ENCODE data around the gene SERPING1.

Gene SERPING1

DNA sequence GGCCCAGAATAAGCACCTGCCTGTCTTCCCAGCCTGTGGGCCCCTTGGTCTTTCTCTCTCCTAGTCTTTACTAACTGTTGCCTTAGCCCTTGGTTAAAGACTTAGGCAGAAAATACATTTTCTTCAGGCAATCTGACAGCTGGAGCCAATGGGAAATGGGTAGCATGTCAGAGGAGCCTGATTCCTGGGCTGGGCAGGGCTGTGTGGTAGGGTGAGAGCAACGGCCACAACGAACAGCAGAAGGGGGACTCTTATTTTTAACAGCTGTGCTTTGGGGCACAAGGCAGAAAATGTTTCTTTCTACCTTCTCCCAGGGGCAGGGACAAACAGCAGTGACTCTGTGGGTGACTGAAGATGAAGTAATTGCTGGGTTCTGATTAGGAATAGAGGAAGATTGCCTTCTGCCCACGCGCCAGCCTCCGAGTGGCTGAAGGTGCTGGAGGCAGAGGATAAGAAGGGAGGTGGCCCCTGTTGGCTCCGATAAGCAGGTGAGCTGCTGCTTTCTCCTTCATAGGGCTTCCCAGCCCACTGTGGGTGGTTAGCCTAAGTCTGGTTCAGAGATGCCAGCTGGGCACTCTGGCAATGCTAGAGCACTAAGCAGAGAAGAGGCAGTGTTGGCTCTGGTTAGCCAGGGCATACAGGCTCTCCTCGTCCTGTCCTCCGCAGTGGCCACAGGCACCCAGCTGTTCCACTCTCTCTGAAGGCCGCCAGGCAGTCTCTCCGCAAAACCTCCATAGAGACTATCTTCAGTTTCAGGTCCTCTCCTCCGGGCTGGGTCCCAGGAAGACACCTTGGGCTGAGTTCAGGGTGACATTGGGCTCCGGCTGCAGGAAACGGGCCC is 50.7 kb downstream of the SERPING1 start:
- Histone ChIP-seq H3K36me3 (ENCODE audit: insufficient read depth, low read length) (no peaks in the 10 kb centered on the region), H3K4me1 (ENCODE audit: insufficient read depth, low read length, severe bottlenecking) (peaks cover 4% of the 10 kb centered on the region), H3K9me2 (ENCODE audit: low read depth, low read length) (no peaks in the 10 kb centered on the region), H3F3A (ENCODE audit: insufficient read depth, low read length) (no peaks in the 10 kb centered on the region), H3K9ac (ENCODE audit: low read length) (no peak overlapping the region), H2AFZ (ENCODE audit: low read length) (no peak overlapping the region), H3K4me3 (ENCODE audit: low read depth, low read length, poor library complexity, severe bottlenecking) (no peak overlapping the region), H3K79me2 (ENCODE audit: insufficient read depth, low read length) (no peaks in the 10 kb centered on the region), H4K20me1 (ENCODE audit: insufficient read depth, low read length) (no peaks in the 10 kb centered on the region), H3K4me2 (ENCODE audit: low read length) (no peak overlapping the region), H3K27me3 (ENCODE audit: insufficient read depth, low read length) (peaks cover 4% of the 10 kb centered on the region; the same call in 1 of the 2 replicates), H3K9me3 (ENCODE audit: low read length) (no peaks in the 10 kb centered on the region), H3K27ac (ENCODE audit: low read depth, low read length, poor library complexity, severe bottlenecking) (no peak overlapping the region)
- TF ChIP-seq EZH2 (IDR thresholded peaks at IDR 0.05; ENCODE audit: borderline replicate concordance, low read length) = no peak
- TF ChIP-seq, protein P1, sequence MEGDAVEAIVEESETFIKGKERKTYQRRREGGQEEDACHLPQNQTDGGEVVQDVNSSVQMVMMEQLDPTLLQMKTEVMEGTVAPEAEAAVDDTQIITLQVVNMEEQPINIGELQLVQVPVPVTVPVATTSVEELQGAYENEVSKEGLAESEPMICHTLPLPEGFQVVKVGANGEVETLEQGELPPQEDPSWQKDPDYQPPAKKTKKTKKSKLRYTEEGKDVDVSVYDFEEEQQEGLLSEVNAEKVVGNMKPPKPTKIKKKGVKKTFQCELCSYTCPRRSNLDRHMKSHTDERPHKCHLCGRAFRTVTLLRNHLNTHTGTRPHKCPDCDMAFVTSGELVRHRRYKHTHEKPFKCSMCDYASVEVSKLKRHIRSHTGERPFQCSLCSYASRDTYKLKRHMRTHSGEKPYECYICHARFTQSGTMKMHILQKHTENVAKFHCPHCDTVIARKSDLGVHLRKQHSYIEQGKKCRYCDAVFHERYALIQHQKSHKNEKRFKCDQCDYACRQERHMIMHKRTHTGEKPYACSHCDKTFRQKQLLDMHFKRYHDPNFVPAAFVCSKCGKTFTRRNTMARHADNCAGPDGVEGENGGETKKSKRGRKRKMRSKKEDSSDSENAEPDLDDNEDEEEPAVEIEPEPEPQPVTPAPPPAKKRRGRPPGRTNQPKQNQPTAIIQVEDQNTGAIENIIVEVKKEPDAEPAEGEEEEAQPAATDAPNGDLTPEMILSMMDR (IDR thresholded peaks at IDR 0.05; ENCODE audit: low read length) = no peak

DNA sequence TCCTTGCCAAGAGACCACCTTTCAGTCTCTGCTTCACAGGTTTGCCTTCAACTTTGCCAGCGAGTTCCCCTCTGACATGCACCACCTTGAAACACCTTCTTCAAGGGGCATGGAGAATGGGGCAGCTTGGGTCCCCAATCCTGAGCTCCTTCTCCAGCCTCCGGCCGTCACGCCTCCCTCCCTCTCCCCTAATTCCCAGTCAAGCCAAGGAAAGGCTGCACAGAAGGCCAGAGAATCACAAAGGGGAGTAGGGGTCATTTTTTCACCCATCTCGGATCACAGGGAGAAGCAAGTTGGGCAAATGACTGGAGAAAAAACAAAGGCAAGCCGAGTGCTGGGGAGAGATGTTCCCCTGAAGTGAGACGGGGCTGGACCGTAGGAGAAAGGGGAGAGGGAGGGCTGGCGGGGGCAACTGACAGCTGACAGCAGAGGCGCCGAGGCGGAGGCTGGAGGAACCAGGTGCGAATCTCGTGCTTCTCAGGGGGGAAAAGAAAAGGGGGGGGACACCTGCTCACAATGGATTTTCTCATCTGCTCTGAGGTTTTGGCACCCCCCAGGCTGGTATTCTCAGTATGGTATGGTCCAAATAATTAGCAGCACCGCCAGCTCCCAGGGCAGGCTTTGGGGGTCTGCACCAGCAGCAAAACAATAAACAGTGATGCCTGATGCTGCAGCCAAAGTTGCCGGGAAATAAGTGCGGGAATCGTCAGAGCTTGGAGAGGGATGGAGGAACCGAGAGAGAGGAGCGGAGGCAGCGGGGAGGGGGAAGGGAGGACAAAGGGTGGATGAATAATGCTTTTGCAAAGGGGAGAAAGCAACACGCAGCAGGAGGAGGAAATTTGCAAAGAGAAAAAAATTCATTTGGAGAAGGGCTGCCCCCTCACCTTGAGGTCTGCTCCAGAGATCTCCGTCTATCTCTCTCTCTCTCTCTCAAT is 51.6 kb downstream of the SERPING1 start:
- TF ChIP-seq EZH2 (IDR thresholded peaks at IDR 0.05; ENCODE audit: borderline replicate concordance, low read length) = no peak
- TF ChIP-seq, protein P1 (IDR thresholded peaks at IDR 0.05; ENCODE audit: low read length) = no peak
- H3K9ac ChIP-seq (ENCODE audit: low read length) = no peak overlapping the region
- H3F3A ChIP-seq (ENCODE audit: insufficient read depth, low read length) = no peaks in the 10 kb centered on the region
- H3K9me3 ChIP-seq (ENCODE audit: low read length) = no peaks in the 10 kb centered on the region
- H3K36me3 ChIP-seq (ENCODE audit: insufficient read depth, low read length) = no peaks in the 10 kb centered on the region
- no peaks in the 10 kb centered on the region for H3K9me2 ChIP-seq (ENCODE audit: low read depth, low read length)
- H3K79me2 ChIP-seq (ENCODE audit: insufficient read depth, low read length) = no peaks in the 10 kb centered on the region
- no peak overlapping the region for H3K27ac ChIP-seq (ENCODE audit: low read depth, low read length, poor library complexity, severe bottlenecking)
- no peak overlapping the region for H3K4me2 ChIP-seq (ENCODE audit: low read length)
- no peaks in the 10 kb centered on the region for H4K20me1 ChIP-seq (ENCODE audit: insufficient read depth, low read length)
- no peak overlapping the region for H2AFZ ChIP-seq (ENCODE audit: low read length)
- peaks cover 5% of the 10 kb centered on the region for H3K4me1 ChIP-seq (ENCODE audit: insufficient read depth, low read length, severe bottlenecking)
- 0 out of 2 replicates have a peak, but pooled peaks cover 4% of the 10 kb centered on the region for H3K27me3 ChIP-seq (ENCODE audit: insufficient read depth, low read length)
- H3K4me3 ChIP-seq (ENCODE audit: low read depth, low read length, poor library complexity, severe bottlenecking) = no peak overlapping the region

DNA sequence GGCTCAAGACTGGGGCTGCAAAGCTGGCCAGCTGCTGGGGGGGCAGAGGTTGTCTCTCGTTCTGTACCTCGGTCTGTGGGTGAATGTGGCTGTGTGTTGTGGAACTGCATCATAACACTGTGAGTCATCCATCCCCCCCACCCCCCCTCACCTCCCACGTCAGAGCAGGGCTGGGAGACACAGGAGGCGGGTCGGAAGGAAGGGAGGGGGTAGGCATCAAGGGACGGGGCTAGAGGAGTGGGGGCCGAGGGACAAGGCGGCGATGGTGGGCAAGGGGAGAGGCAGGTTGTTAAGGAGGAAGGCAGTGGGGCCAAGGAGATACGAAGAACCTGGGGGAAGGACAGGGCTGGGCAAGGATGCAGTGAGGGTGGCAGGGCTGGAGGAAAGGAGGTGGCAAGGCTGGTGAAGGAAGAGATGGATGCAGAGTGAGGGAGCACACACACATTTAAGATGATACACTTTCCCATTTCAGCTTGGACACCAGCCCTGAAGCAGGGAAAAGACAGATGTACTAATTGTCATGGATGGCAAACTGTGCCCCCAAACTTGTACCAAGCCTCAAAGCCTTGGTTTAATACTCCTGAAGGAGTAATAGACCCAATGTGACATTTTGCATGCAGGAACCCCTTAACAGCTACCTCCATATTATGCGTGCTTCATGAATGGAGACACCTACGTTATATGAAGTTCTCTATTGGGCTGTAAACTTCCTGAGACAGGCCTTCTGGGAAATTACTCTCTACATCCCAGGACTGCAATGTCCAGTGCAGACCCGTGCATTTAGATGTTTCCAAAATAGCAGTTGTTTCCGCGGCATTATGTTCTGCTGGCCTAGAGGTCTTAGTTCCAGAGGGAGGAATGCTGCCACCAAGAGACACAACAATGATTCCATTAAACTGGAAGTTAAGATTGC is 52.6 kb downstream of the SERPING1 start, which contains the start of gene YPEL4:
Gene YPEL4, minus strand, starts transcription at position 87 of the 913 bp plus-strand sequence. CDS start 2,805 bp downstream, outside the sequence.
- Histone ChIP-seq H3K9me3 (ENCODE audit: low read length) (no peaks in the 10 kb centered on the region), H4K20me1 (ENCODE audit: insufficient read depth, low read length) (no peaks in the 10 kb centered on the region), H2AFZ (ENCODE audit: low read length) (no peak within 1 kb of the TSS), H3K27me3 (ENCODE audit: insufficient read depth, low read length) (0 out of 2 replicates have a peak, but pooled peaks cover 4% of the 10 kb centered on the region), H3K79me2 (ENCODE audit: insufficient read depth, low read length) (no peaks in the 10 kb centered on the region), H3K9ac (ENCODE audit: low read length) (no peak within 1 kb of the TSS), H3K9me2 (ENCODE audit: low read depth, low read length) (no peaks in the 10 kb centered on the region), H3K4me1 (ENCODE audit: insufficient read depth, low read length, severe bottlenecking) (peaks cover 5% of the 10 kb centered on the region), H3K36me3 (ENCODE audit: insufficient read depth, low read length) (no peaks in the 10 kb centered on the region), H3K4me3 (ENCODE audit: low read depth, low read length, poor library complexity, severe bottlenecking) (no peak within 1 kb of the TSS), H3K4me2 (ENCODE audit: low read length) (no peak within 1 kb of the TSS), H3F3A (ENCODE audit: insufficient read depth, low read length) (no peaks in the 10 kb centered on the region), H3K27ac (ENCODE audit: low read depth, low read length, poor library complexity, severe bottlenecking) (no peak within 1 kb of the TSS)
- TF ChIP-seq, protein P1 (IDR thresholded peaks at IDR 0.05; ENCODE audit: low read length) = no peak
- no peak for TF ChIP-seq EZH2 (IDR thresholded peaks at IDR 0.05; ENCODE audit: borderline replicate concordance, low read length)

Measured in OCI-LY1 (cell line).